B cell (primary cell): ENCODE results near the gene RARA. TPM values are rescaled to one million over a fixed set of nuclear protein-coding genes. Genes with fewer than 3 reads are reported as not detected.
A peak's percentile ranks its signal among the peaks of the same experiment; 100 is the strongest.

Source experiments
- ATAC-seq: fragments of 200-7000 bp; cut with Tn5 transposase; one replicate; pipeline ENCODE4 v1.10.0; 2021; ENCODE audit warnings: low read depth, mild to moderate bottlenecking, moderate number of reproducible peaks, moderate library complexity
- CTCF ChIA-PET: fragments of 350-600 bp; sonication (Branson Sonifier 250); formaldehyde crosslinking; loops from one replicate; lab custom pipeline; 2021; ENCODE audit warnings: antibody characterized with exemption, inconsistent platforms; lab: Charles Lee
- POLR2A ChIA-PET: fragments of 350-600 bp; sonication (Branson Sonifier 250); formaldehyde crosslinking; loops from one replicate; lab custom pipeline; 2021; ENCODE audit warnings: antibody characterized with exemption; lab: Charles Lee
- DNase-seq: peaks from one replicate; pipeline ENCODE4 v3.0.0; 2013
- H2AFZ ChIP-seq: 2 replicates; pipeline ENCODE4 v1.6.1; 2012; ENCODE audit warnings: mild to moderate bottlenecking, low read depth, low read length; ENCODE audit not compliant: insufficient read depth, poor library complexity, severe bottlenecking
- H3K27ac ChIP-seq, 2 donors: 1 replicate in 1 of 2; 2 replicates in 1 of 2; pipeline ENCODE4 v1.5.1; 2012 to 2013; ENCODE audit warnings: low read length in 2 of 2, mild to moderate bottlenecking in 2 of 2, moderate library complexity in 1 of 2
- H3K27me3 ChIP-seq, 4 experiments: fragments of 200-600 bp in 1 of 4; sonication (generic) in 1 of 4; replicated peaks in 1 of 4; 1 replicate in 2 of 4; 2 replicates in 2 of 4; pipeline versions ENCODE4 v1.6.1 to v1.7.0; 2013 to 2016; ENCODE audit warnings: low read length in 3 of 4, mild to moderate bottlenecking in 2 of 4, mixed read lengths in 1 of 4, moderate library complexity in 1 of 4; ENCODE audit not compliant: insufficient read depth in 4 of 4, control insufficient read depth in 3 of 4; ENCODE audit errors: control extremely low read depth in 1 of 4
- H3K36me3 ChIP-seq, 2 experiments: replicated peaks in 1 of 2; 1 replicate in 1 of 2; 2 replicates in 1 of 2; pipeline versions ENCODE4 v1.6.1 to v1.7.1; 2013; ENCODE audit warnings: low read length in 1 of 2; ENCODE audit not compliant: insufficient read depth in 2 of 2, control insufficient read depth in 1 of 2; ENCODE audit errors: control extremely low read depth in 1 of 2, extremely low read depth in 1 of 2
- H3K4me1 ChIP-seq, 2 donors: fragments of 200-600 bp in 1 of 2; sonication (generic) in 1 of 2; 1 replicate in 1 of 2; 2 replicates in 1 of 2; pipeline versions ENCODE4 v1.5.1 to v1.6.1; 2013 to 2017; ENCODE audit warnings: low read length in 2 of 2; ENCODE audit not compliant: control insufficient read depth in 2 of 2, insufficient read depth in 2 of 2
- H3K4me2 ChIP-seq: replicated peaks from 2 replicates; pipeline ENCODE3; 2012; ENCODE audit warnings: mild to moderate bottlenecking, low read depth, low read length; ENCODE audit not compliant: poor library complexity, severe bottlenecking
- H3K4me3 ChIP-seq, 5 experiments: fragments of 200-600 bp in 1 of 5; sonication (generic) in 1 of 5; 1 replicate in 3 of 5; 2 replicates in 2 of 5; pipeline versions ENCODE4 v1.5.1 to v1.7.0; 2011 to 2016; ENCODE audit warnings: low read length in 4 of 5, mild to moderate bottlenecking in 4 of 5, low read depth in 2 of 5, control low read depth in 1 of 5, moderate library complexity in 1 of 5; ENCODE audit not compliant: insufficient read depth in 1 of 5; ENCODE audit errors: control extremely low read depth in 1 of 5, extremely low read depth in 1 of 5
- H3K79me2 ChIP-seq: fragments of 200-600 bp; sonication (generic); one replicate; pipeline ENCODE4 v1.6.0; 2016; ENCODE audit warnings: low read length; ENCODE audit not compliant: control insufficient read depth, insufficient read depth
- H3K9ac ChIP-seq: fragments of 200-600 bp; sonication (generic); 2 replicates; pipeline ENCODE4 v1.6.1; 2017; ENCODE audit warnings: mild to moderate bottlenecking, low read length, moderate library complexity
- H3K9me3 ChIP-seq, 3 donors: one replicate each; pipeline versions ENCODE4 v1.6.1 to v1.7.1; 2013; ENCODE audit warnings: low read length in 2 of 3; ENCODE audit not compliant: control insufficient read depth in 2 of 3, insufficient read depth in 1 of 3; ENCODE audit errors: control extremely low read depth in 1 of 3
- H4K20me1 ChIP-seq: 2 replicates; pipeline ENCODE4 v1.6.0; 2012; ENCODE audit warnings: mild to moderate bottlenecking, low read length; ENCODE audit not compliant: insufficient read depth, control insufficient read depth, poor library complexity, severe bottlenecking
- H3K27ac Mint-ChIP-seq: one replicate; pipeline ENCODE4 v1.8.0; 2021; ENCODE audit warnings: mixed read lengths
- H3K27me3 Mint-ChIP-seq: one replicate; pipeline ENCODE4 v1.8.0; 2021; ENCODE audit warnings: mixed read lengths
- H3K4me1 Mint-ChIP-seq: one replicate; pipeline ENCODE4 v1.8.0; 2021; ENCODE audit warnings: mixed read lengths
- H3K4me3 Mint-ChIP-seq: one replicate; pipeline ENCODE4 v1.8.0; 2021; ENCODE audit warnings: mixed read lengths
- H3K9me3 Mint-ChIP-seq: one replicate; pipeline ENCODE4 v1.8.0; 2022; ENCODE audit warnings: mixed read lengths; ENCODE audit not compliant: insufficient read depth
- EZH2 ChIP-seq: IDR thresholded peaks from 2 replicates; pipeline ENCODE4 v1.6.1; 2012; ENCODE audit warnings: borderline replicate concordance, low read depth, mild to moderate bottlenecking, moderate library complexity, low read length; ENCODE audit not compliant: insufficient read depth, poor library complexity, severe bottlenecking
- WGBS: methylation state at CpG from one replicate; pipeline ENCODE4 v1.1.5; 2013; ENCODE audit warnings: missing lambda C conversion rate; ENCODE audit not compliant: insufficient coverage; 5-methylcytosine and 5-hydroxymethylcytosine counted together
- intact Hi-C: fragments of 100-400 bp; cut with micrococcal nuclease; formaldehyde crosslinking; loops from one replicate; pipeline ENCODE4 v1.10.0; 2022
- polyA plus RNA-seq: library from polyadenylated mRNA; depleted of rRNA; stranded (reverse); fragments of >200 nt; gene quantifications from 2 replicates; pipeline ENCODE4 v1.2.3, GENCODE V29; 2012
- total RNA-seq, 2 donors: library from RNA; stranded (reverse); fragments of 120-200 nt in 1 of 2; gene quantifications; 1 replicate in 1 of 2; 2 replicates in 1 of 2; pipeline versions ENCODE4 v1.2.3 to v1.2.4, GENCODE V29; 2013 to 2022
- TF ChIP-seq, protein P1 (sequence below): fragments of 200-600 bp; IDR thresholded peaks from one replicate; pipeline ENCODE4 v1.8.0; 2022; ENCODE audit warnings: antibody characterized with exemption, mild to moderate bottlenecking

RARA gene
- total and polyA plus RNA-seq, 2 donors (not counting 1 experiment from before 2014, with no cell fraction given): 20.7 to 86.2 TPM

- H3K36me3 ChIP-seq: peaks cover 0 to 8% of the 10 kb centered on the region in 2 experiments
- H3K27me3 ChIP-seq: no peaks in the 10 kb centered on the region
- H3K4me3 Mint-ChIP-seq: no peak overlapping the region
- H3K4me2 ChIP-seq: no peak overlapping the region
- POLR2A ChIA-PET: no interaction called here
- TF ChIP-seq, protein P1, sequence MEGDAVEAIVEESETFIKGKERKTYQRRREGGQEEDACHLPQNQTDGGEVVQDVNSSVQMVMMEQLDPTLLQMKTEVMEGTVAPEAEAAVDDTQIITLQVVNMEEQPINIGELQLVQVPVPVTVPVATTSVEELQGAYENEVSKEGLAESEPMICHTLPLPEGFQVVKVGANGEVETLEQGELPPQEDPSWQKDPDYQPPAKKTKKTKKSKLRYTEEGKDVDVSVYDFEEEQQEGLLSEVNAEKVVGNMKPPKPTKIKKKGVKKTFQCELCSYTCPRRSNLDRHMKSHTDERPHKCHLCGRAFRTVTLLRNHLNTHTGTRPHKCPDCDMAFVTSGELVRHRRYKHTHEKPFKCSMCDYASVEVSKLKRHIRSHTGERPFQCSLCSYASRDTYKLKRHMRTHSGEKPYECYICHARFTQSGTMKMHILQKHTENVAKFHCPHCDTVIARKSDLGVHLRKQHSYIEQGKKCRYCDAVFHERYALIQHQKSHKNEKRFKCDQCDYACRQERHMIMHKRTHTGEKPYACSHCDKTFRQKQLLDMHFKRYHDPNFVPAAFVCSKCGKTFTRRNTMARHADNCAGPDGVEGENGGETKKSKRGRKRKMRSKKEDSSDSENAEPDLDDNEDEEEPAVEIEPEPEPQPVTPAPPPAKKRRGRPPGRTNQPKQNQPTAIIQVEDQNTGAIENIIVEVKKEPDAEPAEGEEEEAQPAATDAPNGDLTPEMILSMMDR: no peak
- no peak for TF ChIP-seq EZH2
- no peaks in the 10 kb centered on the region for H3K79me2 ChIP-seq
- no peaks in the 10 kb centered on the region for H3K27me3 Mint-ChIP-seq
- peak overlapping the region in 1 of 2 donors; percentile 35 for H3K27ac ChIP-seq
- H3K4me1 ChIP-seq: peaks cover 9 to 11% of the 10 kb centered on the region in 2 donors
- H3K9me3 Mint-ChIP-seq: no peaks in the 10 kb centered on the region
- no peaks in the 10 kb centered on the region for H3K9me3 ChIP-seq
- intact Hi-C loops: loop anchor here (5.0 kb wide), 1 partner anchor 131 kb away; the partner anchor contains the start of gene TOP2A
- no peak for ATAC-seq
- H3K4me3 ChIP-seq: no peak overlapping the region
- no peak for DNase-seq
- no peak overlapping the region for H3K27ac Mint-ChIP-seq
- peaks cover 15% of the 10 kb centered on the region for H3K4me1 Mint-ChIP-seq
- H4K20me1 ChIP-seq: no peaks in the 10 kb centered on the region
- no peak overlapping the region for H2AFZ ChIP-seq
- CTCF ChIA-PET: interaction anchor here (0.6 to 0.7 kb wide), 2 partner anchors 9 to 18 kb away, joined by 3 to 4 read pairs; no protein-coding TSS in a partner anchor
- no CpG with 5 or more reads among the region's 2 CpGs for WGBS
- no peak overlapping the region for H3K9ac ChIP-seq
These were observed 22.5 kb upstream of the RARA start for GRCh38 chr17:40286473-40286872.

DNA sequence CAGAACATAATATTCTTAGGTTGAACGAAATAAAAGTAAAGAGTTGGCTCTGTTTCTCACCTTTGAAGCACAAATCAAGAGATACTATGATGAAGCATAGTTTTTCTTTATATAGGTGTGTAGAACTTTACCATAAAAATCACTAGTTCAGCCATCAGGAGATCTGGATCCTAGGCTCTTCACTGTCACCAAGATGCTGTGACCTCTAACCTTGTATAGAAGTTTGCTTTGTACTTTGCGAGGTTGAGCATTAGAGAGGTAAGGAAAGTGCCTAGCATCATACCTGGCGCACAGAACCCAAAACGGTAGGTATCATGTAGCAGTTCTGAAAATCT, 21.9 kb upstream of the RARA start:
- Histone ChIP-seq H4K20me1 (no peaks in the 10 kb centered on the region), H3K9ac (no peak overlapping the region), H3K4me3 (peak overlapping the region in 1 of 5 experiments; percentile 4), H3K9me3 (no peaks in the 10 kb centered on the region), H3K27ac (peak overlapping the region in 1 of 2 donors; percentile 35), H2AFZ (peak overlapping the region; percentile 54), H3K27me3 (no peaks in the 10 kb centered on the region), H3K4me2 (peak overlapping the region; percentile 53), H3K36me3 (peaks cover 0 to 2% of the 10 kb centered on the region in 2 experiments), H3K79me2 (no peaks in the 10 kb centered on the region), H3K4me1 (peaks cover 9 to 11% of the 10 kb centered on the region in 2 donors)
- peaks cover 15% of the 10 kb centered on the region for H3K4me1 Mint-ChIP-seq
- CTCF ChIA-PET: no interaction called here
- H3K9me3 Mint-ChIP-seq: no peaks in the 10 kb centered on the region
- H3K27me3 Mint-ChIP-seq: no peaks in the 10 kb centered on the region
- TF ChIP-seq, protein P1: no peak
- TF ChIP-seq EZH2: no peak
- intact Hi-C loops: loop anchor here (1.0 to 5.0 kb wide), 3 partner anchors 68 to 174 kb away; partner anchors contain the start of genes TOP2A and WIPF2
- peak overlapping the region; percentile 70 for H3K27ac Mint-ChIP-seq
- POLR2A ChIA-PET: no interaction called here
- H3K4me3 Mint-ChIP-seq: peak overlapping the region; percentile 97
- WGBS: 14% methylated on average over 2 of the region's 4 CpGs
- DNase-seq (no peak), ATAC-seq (no peak)
